ENCODE data around the gene LINGO3. TPM values are rescaled to one million over a fixed set of nuclear protein-coding genes. Genes with fewer than 3 reads are reported as not detected.

LINGO3 gene
- total RNA-seq, 1 experiment from 2014 or later = not detected

DNA sequence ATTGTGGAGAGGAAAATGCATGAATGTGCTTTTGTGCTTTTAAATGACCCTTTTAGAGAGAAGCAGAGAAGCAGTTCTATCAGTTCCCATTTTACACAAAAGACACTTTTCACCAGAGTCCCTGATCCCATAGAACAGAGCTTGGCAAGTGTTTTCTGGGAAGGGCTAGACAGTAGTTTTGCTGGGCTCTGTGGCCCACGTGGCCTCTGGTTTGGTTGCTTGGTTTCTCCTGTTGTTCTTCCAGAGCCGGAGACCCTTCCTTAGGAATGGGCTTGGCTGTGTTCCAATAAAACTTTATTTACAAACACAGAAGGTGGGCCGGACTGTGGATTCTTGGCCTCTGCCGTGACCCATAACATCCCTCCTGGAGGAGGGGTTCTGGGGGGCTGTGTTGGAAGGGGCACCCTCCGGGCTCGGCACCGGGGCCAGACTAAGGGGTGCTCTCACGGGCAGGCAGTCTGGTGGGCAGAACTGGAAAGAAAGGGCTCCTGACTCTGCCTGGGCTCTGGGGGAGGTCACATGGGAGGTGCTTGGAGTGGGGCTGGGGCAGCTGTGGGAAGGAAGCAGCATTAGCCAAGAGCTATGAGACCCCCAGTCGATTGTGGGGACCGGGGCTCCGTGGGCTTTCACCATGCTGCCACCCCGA, 23.8 kb upstream of the LINGO3 start:
- CTCF ChIA-PET = no interaction called here
- BruUV-seq (replicated peaks) = no TSS peak
- Mint-ChIP-seq H3K4me3 (ENCODE audit: low read depth, unreplicated experiment) (peak overlapping the region; percentile 83), H3K36me3 (ENCODE audit: insufficient read depth, unreplicated experiment) (peaks cover 36% of the 10 kb centered on the region), H3K4me1 (ENCODE audit: low read depth, unreplicated experiment) (peaks cover 26% of the 10 kb centered on the region), H3K9me3 (ENCODE audit: low read depth, unreplicated experiment) (no peaks in the 10 kb centered on the region), H3K27ac (ENCODE audit: unreplicated experiment) (no peak overlapping the region), H3K27me3 (ENCODE audit: unreplicated experiment) (no peaks in the 10 kb centered on the region)
- TF ChIP-seq, protein P1, sequence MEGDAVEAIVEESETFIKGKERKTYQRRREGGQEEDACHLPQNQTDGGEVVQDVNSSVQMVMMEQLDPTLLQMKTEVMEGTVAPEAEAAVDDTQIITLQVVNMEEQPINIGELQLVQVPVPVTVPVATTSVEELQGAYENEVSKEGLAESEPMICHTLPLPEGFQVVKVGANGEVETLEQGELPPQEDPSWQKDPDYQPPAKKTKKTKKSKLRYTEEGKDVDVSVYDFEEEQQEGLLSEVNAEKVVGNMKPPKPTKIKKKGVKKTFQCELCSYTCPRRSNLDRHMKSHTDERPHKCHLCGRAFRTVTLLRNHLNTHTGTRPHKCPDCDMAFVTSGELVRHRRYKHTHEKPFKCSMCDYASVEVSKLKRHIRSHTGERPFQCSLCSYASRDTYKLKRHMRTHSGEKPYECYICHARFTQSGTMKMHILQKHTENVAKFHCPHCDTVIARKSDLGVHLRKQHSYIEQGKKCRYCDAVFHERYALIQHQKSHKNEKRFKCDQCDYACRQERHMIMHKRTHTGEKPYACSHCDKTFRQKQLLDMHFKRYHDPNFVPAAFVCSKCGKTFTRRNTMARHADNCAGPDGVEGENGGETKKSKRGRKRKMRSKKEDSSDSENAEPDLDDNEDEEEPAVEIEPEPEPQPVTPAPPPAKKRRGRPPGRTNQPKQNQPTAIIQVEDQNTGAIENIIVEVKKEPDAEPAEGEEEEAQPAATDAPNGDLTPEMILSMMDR (IDR thresholded peaks at IDR 0.05; ENCODE audit: unreplicated experiment) = no peak
- DNase-seq = no peak
- intact Hi-C loops (cut with micrococcal nuclease; ENCODE audit: unreplicated experiment) = no loop called here

DNA sequence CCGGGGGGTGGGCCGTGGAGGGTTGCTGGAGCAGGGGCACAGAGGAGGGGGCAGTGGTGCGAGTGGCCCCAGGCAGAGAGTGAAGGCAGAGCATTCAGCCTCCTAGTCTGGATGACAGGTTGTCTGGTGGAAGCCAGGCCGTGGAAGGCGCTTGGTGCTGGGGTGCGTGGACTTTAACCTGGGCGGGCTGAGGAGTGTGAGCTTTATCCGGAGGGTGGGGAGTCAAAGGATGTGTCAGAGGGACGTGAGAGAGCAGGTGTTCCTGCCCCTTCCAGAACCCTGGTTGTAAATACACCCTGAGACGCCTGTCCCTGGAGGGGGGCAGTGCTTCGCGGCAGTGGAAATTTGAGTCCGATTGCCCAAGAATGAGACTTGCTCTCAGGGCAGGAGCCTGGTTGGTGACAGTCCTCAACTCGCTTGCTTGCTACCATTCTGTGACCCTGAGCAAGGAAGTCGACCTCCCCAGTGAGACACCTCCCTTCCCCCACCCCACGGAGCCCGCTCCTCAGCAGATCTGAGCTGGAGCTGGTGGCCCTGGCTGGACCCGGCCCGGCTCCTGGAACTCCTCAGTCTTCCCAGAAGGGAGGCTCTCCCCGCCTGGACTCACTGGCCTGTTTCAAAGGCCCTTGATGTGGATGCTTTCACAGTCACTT, 22.8 kb upstream of the LINGO3 start:
- Mint-ChIP-seq H3K4me3 (ENCODE audit: low read depth, unreplicated experiment) (peak overlapping the region; percentile 83), H3K27me3 (ENCODE audit: unreplicated experiment) (no peaks in the 10 kb centered on the region), H3K9me3 (ENCODE audit: low read depth, unreplicated experiment) (no peaks in the 10 kb centered on the region), H3K4me1 (ENCODE audit: low read depth, unreplicated experiment) (peaks cover 19% of the 10 kb centered on the region), H3K36me3 (ENCODE audit: insufficient read depth, unreplicated experiment) (peaks cover 42% of the 10 kb centered on the region), H3K27ac (ENCODE audit: unreplicated experiment) (peak overlapping the region; percentile 57)
- peak; percentile 33 for DNase-seq
- CTCF ChIA-PET = no interaction called here
- no TSS peak for BruUV-seq (replicated peaks)
- intact Hi-C loops (cut with micrococcal nuclease; ENCODE audit: unreplicated experiment) = no loop called here
- TF ChIP-seq, protein P1 (IDR thresholded peaks at IDR 0.05; ENCODE audit: unreplicated experiment) = no peak

DNA sequence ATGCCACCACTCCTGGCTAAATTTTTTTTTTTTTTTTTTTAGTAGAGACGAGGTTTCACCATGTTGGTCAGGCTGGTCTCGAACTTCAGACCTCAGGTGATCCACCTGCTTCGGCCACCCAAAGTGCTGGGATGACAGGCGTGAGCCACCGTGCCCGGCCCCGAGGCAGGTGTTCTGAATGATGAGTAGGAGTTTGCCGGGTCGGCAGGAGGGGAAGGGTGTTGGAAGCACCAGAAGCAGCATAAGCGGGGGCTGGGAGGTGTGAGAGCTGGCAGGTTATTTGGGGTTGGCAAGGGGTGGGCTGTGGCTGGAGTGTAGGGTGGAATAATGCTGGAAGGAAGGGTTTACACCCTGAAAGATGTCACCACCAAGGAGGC, 22.3 kb upstream of the LINGO3 start:
- Mint-ChIP-seq H3K36me3 (ENCODE audit: insufficient read depth, unreplicated experiment) (peaks cover 44% of the 10 kb centered on the region), H3K27ac (ENCODE audit: unreplicated experiment) (peak overlapping the region; percentile 57), H3K9me3 (ENCODE audit: low read depth, unreplicated experiment) (no peaks in the 10 kb centered on the region), H3K4me1 (ENCODE audit: low read depth, unreplicated experiment) (peaks cover 19% of the 10 kb centered on the region), H3K27me3 (ENCODE audit: unreplicated experiment) (no peaks in the 10 kb centered on the region), H3K4me3 (ENCODE audit: low read depth, unreplicated experiment) (peak overlapping the region; percentile 83)
- BruUV-seq (replicated peaks) = no TSS peak
- TF ChIP-seq, protein P1 (IDR thresholded peaks at IDR 0.05; ENCODE audit: unreplicated experiment) = no peak
- CTCF ChIA-PET = interaction anchor here (0.6 to 0.9 kb wide), 2 partner anchors 41 to 100 kb away, joined by 4 to 9 read pairs; no protein-coding TSS in a partner anchor
- no peak for DNase-seq
- intact Hi-C loops (cut with micrococcal nuclease; ENCODE audit: unreplicated experiment) = no loop called here

DNA sequence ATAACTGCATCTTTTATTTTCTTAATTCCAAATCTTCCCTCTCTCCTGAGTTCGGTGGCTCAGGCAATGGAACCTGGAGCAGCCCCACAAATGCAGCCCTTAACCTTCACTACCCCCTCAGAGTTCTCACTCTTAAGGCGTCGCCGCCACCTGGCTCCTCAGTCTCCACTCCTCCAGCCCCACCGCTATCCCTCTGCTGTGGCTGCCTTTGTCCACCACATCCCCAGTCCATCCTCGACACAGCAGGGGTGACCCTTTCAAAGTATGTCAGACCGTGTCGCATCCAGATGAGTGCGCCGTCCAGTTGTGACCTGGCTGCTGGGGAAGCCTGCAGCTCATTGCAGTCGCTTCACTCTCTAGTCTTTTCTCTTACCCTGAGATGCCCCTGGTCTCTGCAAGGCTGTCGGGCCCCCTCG, 21.6 kb upstream of the LINGO3 start:
- TF ChIP-seq, protein P1 (IDR thresholded peaks at IDR 0.05; ENCODE audit: unreplicated experiment) = no peak
- Mint-ChIP-seq H3K9me3 (ENCODE audit: low read depth, unreplicated experiment) (no peaks in the 10 kb centered on the region), H3K36me3 (ENCODE audit: insufficient read depth, unreplicated experiment) (peaks cover 44% of the 10 kb centered on the region), H3K27me3 (ENCODE audit: unreplicated experiment) (no peaks in the 10 kb centered on the region), H3K4me3 (ENCODE audit: low read depth, unreplicated experiment) (peak overlapping the region; percentile 83), H3K27ac (ENCODE audit: unreplicated experiment) (peak overlapping the region; percentile 57), H3K4me1 (ENCODE audit: low read depth, unreplicated experiment) (peaks cover 19% of the 10 kb centered on the region)
- no TSS peak for BruUV-seq (replicated peaks)
- no peak for DNase-seq
- intact Hi-C loops (cut with micrococcal nuclease; ENCODE audit: unreplicated experiment) = no loop called here
- CTCF ChIA-PET = interaction anchor here (0.5 to 0.9 kb wide), 4 partner anchors 40 to 170 kb away, joined by 3 to 9 read pairs (median 4); no protein-coding TSS in a partner anchor

All from Calu3 (cell line).